GM10248 (cell line): ENCODE results near the gene SLC26A8.
A peak's percentile ranks its signal among the peaks of the same experiment; 100 is the strongest.

Experiments used
- CTCF ChIA-PET: fragments of 300-600 bp; sonication (Branson Sonifier 250); formaldehyde crosslinking; extraction: SDS; loops from one replicate; lab custom pipeline; 2021; ENCODE audit warnings: antibody characterized with exemption; lab: Yijun Ruan, JAX
- POLR2A ChIA-PET: fragments of 350-650 bp; sonication (Branson Sonifier 250); formaldehyde crosslinking; extraction: SDS; loops from one replicate; lab custom pipeline; 2020; ENCODE audit warnings: antibody characterized with exemption; lab: Yijun Ruan, JAX
- DNase-seq: peaks from one replicate; pipeline ENCODE4 v3.0.0; 2012; ENCODE audit errors: extremely low spot score
- CTCF ChIP-seq: IDR thresholded peaks from 2 replicates; pipeline ENCODE4 v1.5.1; 2012; ENCODE audit warnings: mild to moderate bottlenecking, low read depth; ENCODE audit errors: extremely low read depth, missing control alignments, control extremely low read depth

SLC26A8 gene

GRCh38 chr6:36027501-36028087 lies 3.2 kb upstream of the SLC26A8 start, which contains the start of gene MAPK14:
MAPK14 (plus strand) TSS chr6:36027808; CDS start chr6:36028158, 350 bp downstream.
- ChIA-PET POLR2A (interaction anchor here (0.5 to 1.5 kb wide), 6 partner anchors 8 to 520 kb away, joined by 3 to 7 read pairs (median 3); no protein-coding TSS in a partner anchor), CTCF (interaction anchor here (0.7 to 9.2 kb wide), 39 partner anchors 10 to 571 kb away, joined by 3 to 157 read pairs (median 4); no protein-coding TSS in a partner anchor)
- TF ChIP-seq CTCF, result peak; percentile 87
- DNase-seq, result peak; percentile 98

- no peak for TF ChIP-seq CTCF
- CTCF ChIA-PET, result interaction anchor here (1.1 to 9.2 kb wide), 7 partner anchors 9 to 502 kb away, joined by 3 to 157 read pairs (median 3); no protein-coding TSS in a partner anchor
- no peak for DNase-seq
- POLR2A ChIA-PET, result no interaction called here
These were observed 1.5 kb upstream of the SLC26A8 start for GRCh38 chr6:36025932-36026327.

- no peak for TF ChIP-seq CTCF
- no peak for DNase-seq
- CTCF ChIA-PET, result interaction anchor here (1.1 to 9.2 kb wide), 4 partner anchors 64 to 170 kb away, joined by 3 to 157 read pairs (median 3); no protein-coding TSS in a partner anchor
- POLR2A ChIA-PET, result no interaction called here
These were observed 955 bp upstream of the SLC26A8 start for GRCh38 chr6:36025260-36025931.

GRCh38 chr6:36020154-36020553 lies 4.3 kb downstream of the SLC26A8 start:
- DNase-seq, result no peak
- ChIA-PET POLR2A (no interaction called here), CTCF (no interaction called here)
- no peak for TF ChIP-seq CTCF

- ChIA-PET POLR2A (no interaction called here), CTCF (no interaction called here)
- TF ChIP-seq CTCF, result no peak
- DNase-seq, result no peak
These were observed 5.3 kb downstream of the SLC26A8 start for GRCh38 chr6:36019167-36019566.

GRCh38 chr6:36018339-36018738 lies 6.1 kb downstream of the SLC26A8 start:
- TF ChIP-seq CTCF, result no peak
- no peak for DNase-seq
- ChIA-PET CTCF (no interaction called here), POLR2A (no interaction called here)
